ENCODE measurements around the gene HOXA10.

Gene HOXA10

GRCh38 chr7:27148756-27149641 is 25.1 kb downstream of the HOXA10 start:
- Histone ChIP-seq H3K4me1 (ENCODE audit: control insufficient read depth, insufficient read depth, low read length, poor library complexity, severe bottlenecking) (no peaks in the 10 kb centered on the region), H3K36me3 (ENCODE audit: control insufficient read depth, insufficient read depth, low read length) (no peaks in the 10 kb centered on the region), H3K4me3 (ENCODE audit: extremely low read depth, insufficient read depth, low read length, poor library complexity, severe bottlenecking) (peak overlapping the region; percentile 14), H3K9me3 (ENCODE audit: control insufficient read depth, low read length) (peaks cover 3% of the 10 kb centered on the region), H3K27ac (ENCODE audit: low read depth, low read length, severe bottlenecking) (peak overlapping the region; percentile 47)
- WGBS, 2 experiments (ENCODE audit: insufficient coverage in 2 of 2), result 32 to 38% methylated on average over 26 to 27 of the region's 30 CpGs

- Histone ChIP-seq H3K4me3 (ENCODE audit: extremely low read depth, insufficient read depth, low read length, poor library complexity, severe bottlenecking) (peak overlapping the region; percentile 14), H3K27ac (ENCODE audit: low read depth, low read length, severe bottlenecking) (peak overlapping the region; percentile 18), H3K4me1 (ENCODE audit: control insufficient read depth, insufficient read depth, low read length, poor library complexity, severe bottlenecking) (no peaks in the 10 kb centered on the region), H3K36me3 (ENCODE audit: control insufficient read depth, insufficient read depth, low read length) (no peaks in the 10 kb centered on the region), H3K9me3 (ENCODE audit: control insufficient read depth, low read length) (peaks cover 3% of the 10 kb centered on the region)
- WGBS, 2 experiments (ENCODE audit: insufficient coverage in 2 of 2), result 26 to 29% methylated on average over 18 to 27 of the region's 28 CpGs
Measured at GRCh38 chr7:27148031-27148755, 25.9 kb downstream of the HOXA10 start.

- 17 to 30% methylated on average over 55 to 57 of the region's 63 CpGs for WGBS, 2 experiments (ENCODE audit: insufficient coverage in 2 of 2)
- Histone ChIP-seq H3K9me3 (ENCODE audit: control insufficient read depth, low read length) (peaks cover 3% of the 10 kb centered on the region), H3K4me3 (ENCODE audit: extremely low read depth, insufficient read depth, low read length, poor library complexity, severe bottlenecking) (peak within 1 kb of the TSS; percentile 14), H3K27ac (ENCODE audit: low read depth, low read length, severe bottlenecking) (peak within 1 kb of the TSS; percentile 18), H3K36me3 (ENCODE audit: control insufficient read depth, insufficient read depth, low read length) (no peaks in the 10 kb centered on the region), H3K4me1 (ENCODE audit: control insufficient read depth, insufficient read depth, low read length, poor library complexity, severe bottlenecking) (peaks cover 3% of the 10 kb centered on the region)
Measured at GRCh38 chr7:27147199-27148030, 26.7 kb downstream of the HOXA10 start, which contains the start of gene HOXA6. TSS of gene HOXA6 (minus strand) at chr7:27147774. CDS start at chr7:27147749, 25 bp downstream.

- H3K36me3 ChIP-seq (ENCODE audit: control insufficient read depth, insufficient read depth, low read length), result no peaks in the 10 kb centered on the region
- H3K4me3 ChIP-seq (ENCODE audit: extremely low read depth, insufficient read depth, low read length, poor library complexity, severe bottlenecking), result no peak overlapping the region
- H3K4me1 ChIP-seq (ENCODE audit: control insufficient read depth, insufficient read depth, low read length, poor library complexity, severe bottlenecking), result peaks cover 3% of the 10 kb centered on the region
- no peak overlapping the region for H3K27ac ChIP-seq (ENCODE audit: low read depth, low read length, severe bottlenecking)
- peaks cover 3% of the 10 kb centered on the region for H3K9me3 ChIP-seq (ENCODE audit: control insufficient read depth, low read length)
- WGBS, 2 experiments (ENCODE audit: insufficient coverage in 2 of 2), result 56 to 89% methylated on average over 1 to 5 of the region's 5 CpGs
Measured at GRCh38 chr7:27146491-27147198, 27.5 kb downstream of the HOXA10 start.

- Histone ChIP-seq H3K9me3 (ENCODE audit: control insufficient read depth, low read length) (peaks cover 3% of the 10 kb centered on the region), H3K36me3 (ENCODE audit: control insufficient read depth, insufficient read depth, low read length) (no peaks in the 10 kb centered on the region), H3K4me1 (ENCODE audit: control insufficient read depth, insufficient read depth, low read length, poor library complexity, severe bottlenecking) (peaks cover 3% of the 10 kb centered on the region), H3K4me3 (ENCODE audit: extremely low read depth, insufficient read depth, low read length, poor library complexity, severe bottlenecking) (no peak overlapping the region), H3K27ac (ENCODE audit: low read depth, low read length, severe bottlenecking) (no peak overlapping the region)
- 46 to 64% methylated on average over 2 to 3 of the region's 11 CpGs for WGBS, 2 experiments (ENCODE audit: insufficient coverage in 2 of 2)
Measured at GRCh38 chr7:27145914-27146412, 28.2 kb downstream of the HOXA10 start.

- Histone ChIP-seq H3K27ac (ENCODE audit: low read depth, low read length, severe bottlenecking) (no peak overlapping the region), H3K4me3 (ENCODE audit: extremely low read depth, insufficient read depth, low read length, poor library complexity, severe bottlenecking) (no peak overlapping the region)
- 66 to 68% methylated on average over 33 to 44 of the region's 47 CpGs for WGBS, 2 experiments (ENCODE audit: insufficient coverage in 2 of 2)
Measured at GRCh38 chr7:27145165-27145913, 28.8 kb downstream of the HOXA10 start.

GRCh38 chr7:27144781-27145164 is 29.3 kb downstream of the HOXA10 start:
- WGBS, 2 experiments (ENCODE audit: insufficient coverage in 2 of 2), result 19 to 21% methylated on average over 31 of the region's 31 CpGs
- peaks cover 3% of the 10 kb centered on the region for H3K9me3 ChIP-seq (ENCODE audit: control insufficient read depth, low read length)
- no peaks in the 10 kb centered on the region for H3K36me3 ChIP-seq (ENCODE audit: control insufficient read depth, insufficient read depth, low read length)
- no peak overlapping the region for H3K4me3 ChIP-seq (ENCODE audit: extremely low read depth, insufficient read depth, low read length, poor library complexity, severe bottlenecking)
- peaks cover 3% of the 10 kb centered on the region for H3K4me1 ChIP-seq (ENCODE audit: control insufficient read depth, insufficient read depth, low read length, poor library complexity, severe bottlenecking)
- no peak overlapping the region for H3K27ac ChIP-seq (ENCODE audit: low read depth, low read length, severe bottlenecking)

More at GRCh38 chr7:27145165-27145913, 28.8 kb downstream of the HOXA10 start:
- Histone ChIP-seq H3K4me1 (ENCODE audit: control insufficient read depth, insufficient read depth, low read length, poor library complexity, severe bottlenecking) (peaks cover 3% of the 10 kb centered on the region), H3K36me3 (ENCODE audit: control insufficient read depth, insufficient read depth, low read length) (no peaks in the 10 kb centered on the region), H3K9me3 (ENCODE audit: control insufficient read depth, low read length) (peaks cover 3% of the 10 kb centered on the region)

GRCh38 chr7:27143950-27144780 is 30.0 kb downstream of the HOXA10 start:
- H3K36me3 ChIP-seq (ENCODE audit: control insufficient read depth, insufficient read depth, low read length), result no peaks in the 10 kb centered on the region
- H3K4me3 ChIP-seq (ENCODE audit: extremely low read depth, insufficient read depth, low read length, poor library complexity, severe bottlenecking), result no peak overlapping the region
- 48% methylated on average over 27 to 28 of the region's 40 CpGs for WGBS, 2 experiments (ENCODE audit: insufficient coverage in 2 of 2)
- no peak overlapping the region for H3K27ac ChIP-seq (ENCODE audit: low read depth, low read length, severe bottlenecking)
- peaks cover 3% of the 10 kb centered on the region for H3K4me1 ChIP-seq (ENCODE audit: control insufficient read depth, insufficient read depth, low read length, poor library complexity, severe bottlenecking)
- H3K9me3 ChIP-seq (ENCODE audit: control insufficient read depth, low read length), result peaks cover 3% of the 10 kb centered on the region
